ENCODE results near the gene MATN3.

DNA sequence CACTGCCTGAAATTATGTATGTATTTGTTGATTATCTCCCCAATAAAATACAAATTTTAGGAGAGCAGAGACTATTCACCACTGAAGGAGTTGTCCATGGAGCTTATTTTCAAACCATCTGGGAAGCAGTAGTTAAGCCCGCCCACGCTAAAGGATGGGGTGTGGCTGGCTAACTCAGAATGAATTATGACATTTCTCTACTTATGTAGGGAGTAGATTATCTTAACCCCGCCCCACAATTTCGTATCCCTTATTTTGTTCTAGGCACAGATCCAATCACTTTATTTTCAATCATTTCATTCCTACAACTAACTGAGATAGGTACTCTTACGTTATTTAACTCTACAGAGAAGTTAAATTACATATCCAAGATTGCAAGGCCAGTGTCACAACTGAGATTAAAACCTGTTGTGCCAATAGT, 40.4 kb upstream of the MATN3 start:
- TF ChIP-seq, protein P1, sequence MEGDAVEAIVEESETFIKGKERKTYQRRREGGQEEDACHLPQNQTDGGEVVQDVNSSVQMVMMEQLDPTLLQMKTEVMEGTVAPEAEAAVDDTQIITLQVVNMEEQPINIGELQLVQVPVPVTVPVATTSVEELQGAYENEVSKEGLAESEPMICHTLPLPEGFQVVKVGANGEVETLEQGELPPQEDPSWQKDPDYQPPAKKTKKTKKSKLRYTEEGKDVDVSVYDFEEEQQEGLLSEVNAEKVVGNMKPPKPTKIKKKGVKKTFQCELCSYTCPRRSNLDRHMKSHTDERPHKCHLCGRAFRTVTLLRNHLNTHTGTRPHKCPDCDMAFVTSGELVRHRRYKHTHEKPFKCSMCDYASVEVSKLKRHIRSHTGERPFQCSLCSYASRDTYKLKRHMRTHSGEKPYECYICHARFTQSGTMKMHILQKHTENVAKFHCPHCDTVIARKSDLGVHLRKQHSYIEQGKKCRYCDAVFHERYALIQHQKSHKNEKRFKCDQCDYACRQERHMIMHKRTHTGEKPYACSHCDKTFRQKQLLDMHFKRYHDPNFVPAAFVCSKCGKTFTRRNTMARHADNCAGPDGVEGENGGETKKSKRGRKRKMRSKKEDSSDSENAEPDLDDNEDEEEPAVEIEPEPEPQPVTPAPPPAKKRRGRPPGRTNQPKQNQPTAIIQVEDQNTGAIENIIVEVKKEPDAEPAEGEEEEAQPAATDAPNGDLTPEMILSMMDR (IDR thresholded peaks at IDR 0.05), result no peak
- no peak for TF ChIP-seq POLR2A (IDR thresholded peaks at IDR 0.05)
- no peak for TF ChIP-seq POLR2AphosphoS5 (IDR thresholded peaks at IDR 0.05)
- TF ChIP-seq EP300 (IDR thresholded peaks at IDR 0.05), result no peak
